GM15510 (cell line): ENCODE data around the gene VAV1.

ENCODE experiments used
- POLR2A ChIP-seq: IDR thresholded peaks from 3 replicates; pipeline ENCODE4 v1.6.1; 2011; ENCODE audit warnings: borderline replicate concordance; ENCODE audit not compliant: insufficient read length; ENCODE audit errors: extremely low read depth

VAV1 gene

DNA sequence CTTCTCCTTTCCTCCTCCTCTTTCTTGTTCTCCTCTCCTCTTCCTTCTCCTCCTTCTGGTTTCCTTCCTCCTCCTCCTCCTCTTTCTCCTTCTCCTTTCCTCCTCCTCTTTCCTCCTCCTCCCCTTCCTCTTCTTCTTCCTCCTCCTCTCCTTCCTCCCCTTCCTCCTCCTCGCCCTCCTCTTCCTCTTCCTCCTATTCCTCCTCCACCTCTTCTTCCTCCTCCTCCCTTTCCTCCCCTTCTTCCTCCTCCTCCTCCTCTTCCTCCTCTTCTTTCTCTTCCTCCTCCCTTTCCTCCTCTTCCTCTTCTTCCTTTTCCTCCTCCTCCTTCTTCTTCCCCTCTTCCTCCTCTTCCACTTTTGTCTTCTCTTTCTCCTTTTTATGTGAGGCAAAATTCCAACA is 59.9 kb downstream of the VAV1 start:
- TF ChIP-seq POLR2A, result no peak

GRCh38 chr19:6833166-6833790 is 60.8 kb downstream of the VAV1 start:
- TF ChIP-seq POLR2A, result no peak

DNA sequence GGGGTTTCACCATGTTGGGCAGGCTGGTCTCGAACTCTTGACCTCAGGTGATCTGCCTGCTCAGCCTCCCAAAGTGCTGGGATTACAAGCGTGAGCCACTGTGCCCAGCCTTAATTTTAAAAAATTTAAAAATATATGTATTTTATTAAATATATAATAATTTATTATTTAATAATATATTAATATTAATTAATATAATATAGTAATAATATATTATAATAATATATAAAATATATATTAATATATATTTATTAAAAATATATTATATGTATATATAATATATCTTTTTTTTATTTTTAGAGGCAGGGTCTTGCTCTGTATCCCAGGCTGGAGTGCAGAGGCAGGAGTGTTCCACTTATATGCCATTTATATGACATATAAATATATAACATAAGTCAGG is 61.9 kb downstream of the VAV1 start:
- no peak for TF ChIP-seq POLR2A

DNA sequence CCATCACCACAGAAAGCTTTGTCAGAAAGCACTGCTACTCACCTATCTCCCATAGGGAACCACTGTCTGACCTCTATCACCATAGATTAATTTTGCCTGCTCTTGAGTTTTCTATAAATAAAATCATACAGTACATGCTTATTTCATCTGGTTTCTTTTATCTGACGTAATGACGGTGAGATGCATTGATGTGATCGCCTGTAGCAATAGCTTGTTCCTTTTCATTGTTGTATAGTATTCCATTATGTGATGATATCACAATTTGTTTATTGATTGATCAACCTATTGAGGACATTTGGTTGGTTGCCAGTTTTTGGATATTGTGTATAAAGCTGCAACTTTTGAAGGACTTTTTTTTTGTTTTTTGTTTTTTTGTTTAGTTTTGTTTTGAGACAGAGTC is 63.0 kb downstream of the VAV1 start:
- TF ChIP-seq POLR2A, result no peak

DNA sequence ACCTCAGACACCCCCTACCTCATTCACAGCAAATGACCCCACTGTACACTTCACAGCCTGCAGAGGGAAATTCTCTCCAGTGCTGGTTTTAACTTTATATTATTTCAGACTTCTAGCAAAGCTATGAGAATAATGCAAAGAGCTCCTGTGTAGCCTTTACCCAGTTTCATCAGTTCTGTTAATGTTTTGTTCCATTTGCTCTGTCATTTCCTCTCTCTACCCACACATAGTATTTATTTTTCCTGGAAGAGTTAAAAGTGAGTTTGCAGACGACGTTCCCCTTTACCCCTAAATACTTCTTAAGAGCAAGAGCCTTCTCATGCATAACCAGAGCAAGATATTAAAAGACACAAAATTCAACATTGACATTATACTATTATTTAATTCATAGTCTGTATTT is 65.0 kb downstream of the VAV1 start:
- no peak for TF ChIP-seq POLR2A

- TF ChIP-seq POLR2A, result no peak
Measured at GRCh38 chr19:6838062-6838655, 65.7 kb downstream of the VAV1 start.

DNA sequence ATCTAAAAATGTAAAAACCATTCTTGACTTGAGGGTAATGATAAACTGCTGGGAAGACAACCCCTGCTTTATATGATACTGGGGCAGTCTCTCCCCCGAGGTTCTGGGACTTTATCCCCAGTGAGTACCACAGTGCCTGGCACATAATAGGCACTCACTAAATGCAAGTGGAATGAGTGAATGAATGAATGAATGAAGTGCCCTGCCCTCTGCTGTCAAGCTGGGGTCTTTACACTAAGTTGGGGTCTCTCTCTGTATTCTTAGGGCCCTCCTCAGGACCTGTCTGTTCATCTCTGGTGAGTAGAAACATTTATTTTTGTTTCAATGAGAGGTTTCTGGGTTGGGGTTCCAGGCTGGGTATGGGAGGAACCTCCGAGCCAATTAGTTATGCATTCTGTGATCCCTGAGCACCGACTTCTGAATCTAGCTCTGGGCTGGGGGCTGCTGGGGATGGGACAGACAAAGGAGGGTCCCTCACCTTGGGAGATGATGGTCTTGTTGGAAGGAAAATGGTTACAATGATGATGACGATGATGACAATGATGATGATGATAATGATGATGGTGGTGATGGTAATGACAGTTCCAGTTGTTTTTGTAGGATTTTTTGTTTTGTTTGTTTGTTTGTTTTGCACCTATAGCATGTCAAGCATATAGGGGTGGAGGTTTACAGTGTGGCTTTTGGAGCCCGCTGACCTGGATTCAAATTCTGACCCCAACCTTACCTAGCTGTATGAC is 70.5 kb downstream of the VAV1 start:
- no peak for TF ChIP-seq POLR2A

- no peak for TF ChIP-seq POLR2A
Measured at GRCh38 chr19:6847828-6848200, 75.3 kb downstream of the VAV1 start.

DNA sequence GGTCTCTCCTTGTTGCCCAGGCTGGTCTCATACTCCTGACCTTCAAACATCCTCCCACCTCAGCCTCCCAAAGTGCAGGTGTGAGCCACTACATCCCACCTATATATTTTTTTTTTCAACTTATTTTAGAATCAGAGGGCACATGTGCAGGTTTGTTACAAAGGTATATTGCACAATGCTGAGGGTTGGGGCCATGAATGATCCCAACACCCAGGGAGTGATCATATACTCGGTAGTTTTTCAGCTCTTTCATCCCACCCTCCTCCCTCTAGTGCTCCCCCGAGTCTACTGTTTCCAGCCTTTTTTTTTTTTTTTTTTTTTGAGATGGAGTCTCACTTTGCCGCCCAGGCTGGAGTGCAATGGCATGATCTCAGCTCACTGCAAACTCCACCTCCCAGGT is 76.5 kb downstream of the VAV1 start:
- no peak for TF ChIP-seq POLR2A

GRCh38 chr19:6849876-6850275 is 77.4 kb downstream of the VAV1 start:
- TF ChIP-seq POLR2A, result no peak

GRCh38 chr19:6851359-6851758 is 78.9 kb downstream of the VAV1 start:
- TF ChIP-seq POLR2A, result no peak

GRCh38 chr19:6852001-6852400 is 79.5 kb downstream of the VAV1 start:
- no peak for TF ChIP-seq POLR2A

GRCh38 chr19:6853868-6854267 is 81.4 kb downstream of the VAV1 start:
- TF ChIP-seq POLR2A, result no peak

DNA sequence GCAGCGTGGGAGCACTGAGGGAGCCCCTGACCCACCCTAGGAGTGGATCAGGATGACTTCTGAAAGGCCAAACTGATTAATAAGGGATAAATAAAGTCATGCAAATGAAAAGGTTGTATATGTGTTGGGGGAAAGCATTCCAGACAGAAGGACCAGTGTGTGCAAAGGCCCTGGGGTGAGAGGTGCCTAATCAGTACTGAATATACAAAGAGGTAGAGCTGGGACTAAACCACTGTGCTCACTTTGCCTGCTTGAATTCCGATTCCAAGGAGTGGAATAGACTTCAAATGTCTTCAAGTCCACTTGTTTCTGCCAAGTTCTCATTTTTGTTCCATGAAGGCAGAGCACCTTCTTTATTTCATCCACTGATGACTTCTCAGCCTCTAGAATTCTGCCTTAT is 82.2 kb downstream of the VAV1 start:
- TF ChIP-seq POLR2A, result no peak

DNA sequence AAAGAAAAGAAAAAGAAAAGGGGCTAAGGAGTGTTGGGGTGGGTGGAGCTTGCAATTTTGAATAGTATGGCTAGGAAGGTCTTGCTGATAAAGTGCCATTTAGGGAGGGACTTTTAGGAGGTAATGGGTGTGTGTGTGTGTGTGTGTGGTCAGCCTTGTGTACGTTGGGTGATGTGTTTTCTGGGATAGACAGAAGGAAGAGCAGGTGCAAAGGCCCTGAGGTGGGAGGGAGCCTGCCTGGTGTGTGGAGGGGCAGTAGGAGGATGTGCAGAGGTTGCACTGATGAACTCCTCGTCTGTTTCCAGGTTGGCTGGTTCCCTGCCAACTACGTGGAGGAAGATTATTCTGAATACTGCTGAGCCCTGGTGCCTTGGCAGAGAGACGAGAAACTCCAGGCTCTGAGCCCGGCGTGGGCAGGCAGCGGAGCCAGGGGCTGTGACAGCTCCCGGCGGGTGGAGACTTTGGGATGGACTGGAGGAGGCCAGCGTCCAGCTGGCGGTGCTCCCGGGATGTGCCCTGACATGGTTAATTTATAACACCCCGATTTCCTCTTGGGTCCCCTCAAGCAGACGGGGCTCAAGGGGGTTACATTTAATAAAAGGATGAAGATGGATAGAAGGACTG is 84.4 kb downstream of the VAV1 start:
- TF ChIP-seq POLR2A, result no peak
